Activated T-cell treated with anti-CD3 and anti-CD28 coated beads, Interleukin-2, amount 50 U/mL, for 1 hour (primary cell): ENCODE results near the gene FOXP4.

Source experiments
- DNase-seq: peaks from one replicate; pipeline ENCODE4 v3.0.0-alpha.2; 2020

Gene FOXP4

GRCh38 chr6:41634657-41635056, 88.5 kb downstream of the FOXP4 start:
- DNase-seq: no peak

GRCh38 chr6:41635365-41635764, 89.2 kb downstream of the FOXP4 start:
- DNase-seq: no peak

DNA sequence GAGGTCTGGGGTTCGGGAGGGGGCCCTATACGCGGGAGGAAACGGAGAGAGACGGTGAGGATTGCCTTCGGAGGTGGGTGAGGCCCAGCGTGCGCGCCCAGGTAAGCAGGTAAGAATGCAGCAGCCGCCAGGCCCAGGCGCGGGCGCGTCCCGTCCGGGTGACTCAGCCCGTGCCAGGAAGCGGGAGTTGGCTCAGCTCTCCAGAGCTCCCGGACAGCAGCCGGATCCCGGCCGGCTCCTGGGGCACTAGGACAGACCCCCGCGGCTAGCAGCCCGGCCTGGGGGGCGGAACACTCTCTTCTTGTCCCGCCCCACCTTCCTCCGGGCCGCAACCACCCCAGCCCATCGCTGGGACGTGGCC, 90.6 kb downstream of the FOXP4 start:
- DNase-seq: no peak

- DNase-seq: no peak
These were observed 91.2 kb downstream of the FOXP4 start for GRCh38 chr6:41637194-41638001.

DNA sequence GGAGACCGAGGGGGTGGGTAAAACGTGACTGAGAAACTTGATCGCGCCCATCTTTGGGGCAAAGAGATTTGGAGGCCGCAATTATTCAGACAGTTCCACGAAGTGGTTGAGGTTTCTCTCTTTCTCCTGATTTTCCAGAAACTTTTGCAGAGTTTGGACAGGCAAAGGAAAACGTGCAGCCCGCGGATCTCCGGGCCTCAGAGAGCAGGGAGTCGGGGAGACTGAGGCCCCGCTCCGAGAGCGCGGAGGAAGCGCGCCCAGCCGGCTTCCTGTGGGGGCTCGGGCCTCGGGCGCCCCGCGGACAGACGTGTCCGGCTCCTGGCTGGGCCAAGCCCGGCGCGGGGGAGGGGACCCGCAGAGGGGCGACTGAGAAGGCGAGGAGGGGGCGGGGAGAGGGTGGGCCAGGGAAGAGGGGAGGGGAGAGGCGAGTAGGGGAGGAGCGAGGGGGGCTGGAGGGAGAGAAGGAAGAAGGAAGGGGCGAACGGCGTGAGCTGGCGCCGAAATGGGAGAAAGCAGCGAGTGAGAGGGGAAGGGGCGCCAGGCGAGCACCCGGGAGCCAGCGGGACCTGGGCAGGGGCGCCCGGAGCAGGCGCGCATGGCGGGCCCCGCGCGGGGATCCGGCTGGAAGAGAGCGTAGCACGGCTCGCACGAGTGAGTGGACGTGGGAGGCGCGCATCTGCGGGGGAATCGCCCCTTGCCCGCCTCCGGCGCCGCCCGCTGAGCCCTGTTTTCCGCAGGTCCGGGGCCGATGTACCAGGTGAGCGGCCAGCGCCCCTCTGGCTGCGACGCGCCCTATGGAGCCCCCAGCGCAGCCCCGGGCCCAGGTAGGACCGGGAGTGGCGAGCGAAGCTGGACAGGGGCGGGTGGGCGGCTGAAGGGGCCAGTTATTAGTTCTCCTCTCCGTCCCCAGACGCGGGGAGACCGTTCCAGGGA, 92.1 kb downstream of the FOXP4 start, which contains the start of gene MDFI:
MDFI (plus strand) TSS at position 467 of the 933 bp plus-strand sequence; CDS start at position 749, 282 bp downstream.
- DNase-seq: no peak

DNA sequence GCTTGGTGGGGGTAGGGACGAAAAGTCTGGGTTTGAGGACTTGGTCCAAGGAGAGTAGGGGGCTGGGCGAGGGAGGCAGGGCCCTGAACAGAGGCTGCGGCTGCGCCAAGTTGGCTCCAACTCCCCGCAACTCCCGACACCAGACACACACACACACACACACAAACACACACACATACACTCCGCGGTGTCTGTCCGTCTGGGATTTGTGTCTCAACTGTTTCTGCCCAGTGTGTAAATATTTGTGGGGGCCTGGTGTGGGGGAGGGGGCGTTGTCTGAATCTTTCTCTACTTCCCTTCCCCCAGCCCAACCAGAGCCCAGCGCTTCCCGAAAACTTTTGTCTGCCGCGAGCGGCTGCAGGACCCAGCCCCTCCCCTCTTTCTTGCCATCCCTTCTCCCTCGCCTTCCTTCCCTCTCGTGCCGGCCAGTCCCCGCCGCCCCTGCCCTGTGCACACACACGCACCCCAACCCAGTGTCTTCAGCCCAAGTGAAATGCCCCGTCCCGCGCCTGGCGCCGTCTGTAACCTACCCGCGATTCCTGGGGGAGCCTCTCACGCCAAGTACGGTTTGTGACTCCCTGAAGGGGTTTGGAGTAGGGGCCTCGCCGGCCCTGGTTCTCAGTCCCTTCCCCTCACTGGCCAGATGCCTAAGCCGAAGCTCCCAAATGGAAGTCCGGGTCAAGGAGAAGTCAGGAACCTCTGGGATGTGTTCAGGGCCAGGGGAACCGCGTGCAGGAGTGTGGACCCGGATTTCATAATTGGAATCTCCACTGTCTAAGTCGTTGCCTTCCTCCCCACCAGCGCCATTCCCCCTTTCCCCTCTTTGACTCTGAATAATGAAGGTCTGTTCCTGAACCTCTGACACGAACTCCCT, 93.0 kb downstream of the FOXP4 start:
- DNase-seq: no peak

DNA sequence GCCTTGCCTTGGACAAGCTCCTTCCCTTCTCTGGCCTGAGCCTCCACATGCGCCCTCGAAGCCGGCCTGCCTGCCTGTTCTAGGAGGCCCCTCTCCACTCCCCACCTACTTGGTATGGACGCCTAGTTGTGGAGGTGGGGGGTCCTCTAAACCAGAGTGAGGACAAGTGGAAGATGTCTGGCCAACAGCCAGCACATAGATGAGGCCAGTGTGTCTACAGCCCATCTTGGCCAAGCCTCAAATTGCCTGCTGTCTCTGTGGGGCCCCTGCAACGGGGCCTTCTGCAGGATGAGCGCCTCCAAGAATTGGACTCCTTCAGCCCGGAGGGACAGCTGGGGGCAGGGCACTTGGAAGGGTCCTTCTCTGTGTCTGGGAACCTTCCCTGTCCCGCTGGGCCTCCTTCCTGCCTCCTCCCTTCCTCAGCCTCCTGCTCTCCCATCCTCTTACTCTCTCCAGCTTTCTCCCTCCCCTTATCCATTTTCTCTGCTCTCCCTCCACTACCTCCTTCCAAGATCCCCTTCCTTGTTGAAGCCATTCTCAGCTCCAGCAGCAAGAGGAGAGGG, 93.7 kb downstream of the FOXP4 start:
- DNase-seq: no peak

GRCh38 chr6:41640426-41640825, 94.2 kb downstream of the FOXP4 start:
- DNase-seq: no peak

DNA sequence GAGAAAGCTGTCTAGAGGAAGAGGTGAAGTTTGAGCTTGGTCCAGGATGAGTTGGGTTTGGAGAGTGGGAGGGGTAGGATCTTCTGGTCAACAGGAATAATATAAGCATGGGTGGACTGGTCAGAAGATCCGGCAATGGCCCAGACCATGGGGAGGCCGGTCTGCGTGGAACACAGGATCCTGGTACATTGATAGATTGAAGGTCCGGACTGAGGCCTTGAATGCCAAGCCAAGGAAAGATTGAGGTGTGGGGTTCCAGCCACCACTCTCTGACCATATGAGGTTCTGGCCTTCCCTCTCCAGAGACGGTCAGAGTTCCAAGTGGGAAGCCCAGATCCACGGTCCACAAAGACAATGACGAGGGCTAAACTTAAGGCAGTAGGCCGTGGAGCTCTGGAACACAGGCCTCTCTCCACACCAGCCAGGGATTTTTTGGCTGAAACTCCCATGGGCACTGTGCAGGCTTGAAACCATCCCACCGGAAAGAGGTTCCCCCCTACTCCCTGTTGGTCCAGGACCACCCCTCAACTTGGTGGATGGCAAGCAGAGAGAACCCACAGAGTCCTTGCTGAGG, 95.3 kb downstream of the FOXP4 start:
- no peak for DNase-seq

DNA sequence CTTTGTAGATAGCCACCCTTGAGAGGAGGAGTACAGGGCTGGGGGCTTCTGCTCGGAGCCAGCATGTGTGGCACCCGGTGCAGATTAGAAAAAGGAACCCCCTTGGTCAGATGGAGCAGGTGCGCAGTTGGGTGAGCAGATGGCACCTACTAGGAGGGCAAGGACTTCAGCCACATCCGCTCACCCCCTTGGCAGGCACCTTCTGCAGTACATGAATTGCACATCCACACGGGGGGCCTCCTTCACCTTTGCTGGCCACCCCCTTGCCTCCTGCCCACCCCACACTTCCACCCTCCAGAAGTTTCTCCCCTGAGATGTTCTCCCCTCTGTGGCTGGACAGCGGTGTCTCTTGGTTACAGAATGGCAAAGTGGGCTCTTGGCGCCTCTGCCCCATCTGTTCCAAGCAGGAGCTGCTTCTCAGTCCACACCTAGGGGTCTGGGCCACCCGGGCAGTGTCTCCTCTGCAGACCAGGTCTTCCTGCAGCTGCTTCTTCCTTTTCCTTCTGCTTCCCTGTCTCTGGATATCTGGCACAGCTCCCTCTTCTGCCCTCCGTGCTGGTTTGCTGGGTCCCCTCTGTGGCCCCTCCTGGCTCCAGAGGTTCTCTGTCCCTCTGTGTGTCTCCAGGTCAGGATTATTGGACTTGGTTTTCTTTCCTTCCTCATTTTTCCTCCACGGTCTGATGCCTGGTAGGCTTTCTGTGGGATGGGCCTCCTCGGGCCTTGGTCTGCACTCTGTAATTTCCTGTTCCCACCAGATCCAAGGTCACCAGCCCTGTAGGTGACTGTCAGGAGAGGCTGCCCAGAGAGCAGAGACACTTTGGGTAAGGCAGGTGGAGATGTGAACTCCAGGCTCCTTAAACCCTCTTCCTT, 96.1 kb downstream of the FOXP4 start:
- no peak for DNase-seq

- DNase-seq: no peak
These were observed 97.0 kb downstream of the FOXP4 start for GRCh38 chr6:41642960-41643898.

DNA sequence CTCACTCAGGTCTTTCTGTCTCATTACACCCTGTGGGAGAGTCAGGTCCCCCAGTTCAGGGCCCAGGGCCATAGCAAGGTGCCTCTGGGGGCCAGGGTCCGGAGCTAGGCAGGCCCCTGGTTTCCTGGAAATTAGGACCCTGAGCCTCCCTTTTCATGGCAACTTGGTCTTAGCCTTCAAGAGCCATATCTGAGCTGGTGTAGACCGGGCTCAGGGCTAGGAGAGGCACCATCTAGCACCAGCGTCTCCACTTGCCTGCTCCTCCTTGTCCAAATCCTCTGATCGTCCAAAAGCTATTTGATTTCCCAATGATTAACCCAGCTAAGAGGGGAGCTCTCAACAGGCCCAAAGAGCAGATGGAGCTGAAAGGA, 97.7 kb downstream of the FOXP4 start:
- no peak for DNase-seq

- DNase-seq: no peak
These were observed 98.2 kb downstream of the FOXP4 start for GRCh38 chr6:41644297-41644879.

DNA sequence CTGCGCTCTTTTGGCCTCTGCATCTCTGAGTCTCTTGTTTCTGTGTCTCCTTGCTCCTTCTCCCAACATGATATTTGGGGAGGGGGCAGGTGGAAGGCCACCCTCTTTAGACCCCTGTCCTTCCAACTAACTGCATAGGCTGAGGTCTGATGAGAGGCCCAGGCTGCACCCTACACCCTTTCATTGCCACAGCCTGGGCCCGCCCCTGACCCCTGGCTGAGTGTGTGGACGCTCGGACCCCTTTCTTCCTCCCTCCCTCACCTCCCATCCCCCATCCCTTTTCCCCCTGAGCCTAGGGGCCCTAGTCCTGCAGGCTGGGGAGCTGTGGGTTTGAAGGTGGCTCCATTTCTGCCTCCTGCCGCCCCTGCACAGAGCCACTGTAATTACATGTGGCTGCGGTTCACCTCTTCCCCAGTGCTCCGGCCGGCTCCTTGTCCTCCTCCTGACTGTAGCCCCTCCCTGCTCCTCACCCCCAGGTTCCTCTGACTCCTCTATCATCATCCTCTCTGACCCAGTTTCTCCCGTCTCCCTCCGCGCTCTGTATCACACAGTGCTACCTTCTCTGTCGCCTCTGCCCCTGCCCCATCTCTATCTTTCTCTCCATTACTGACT, 98.9 kb downstream of the FOXP4 start:
- DNase-seq: no peak

- DNase-seq: no peak
These were observed 100.0 kb downstream of the FOXP4 start for GRCh38 chr6:41646026-41646795.

GRCh38 chr6:41647061-41647511, 100.9 kb downstream of the FOXP4 start:
- DNase-seq: no peak

DNA sequence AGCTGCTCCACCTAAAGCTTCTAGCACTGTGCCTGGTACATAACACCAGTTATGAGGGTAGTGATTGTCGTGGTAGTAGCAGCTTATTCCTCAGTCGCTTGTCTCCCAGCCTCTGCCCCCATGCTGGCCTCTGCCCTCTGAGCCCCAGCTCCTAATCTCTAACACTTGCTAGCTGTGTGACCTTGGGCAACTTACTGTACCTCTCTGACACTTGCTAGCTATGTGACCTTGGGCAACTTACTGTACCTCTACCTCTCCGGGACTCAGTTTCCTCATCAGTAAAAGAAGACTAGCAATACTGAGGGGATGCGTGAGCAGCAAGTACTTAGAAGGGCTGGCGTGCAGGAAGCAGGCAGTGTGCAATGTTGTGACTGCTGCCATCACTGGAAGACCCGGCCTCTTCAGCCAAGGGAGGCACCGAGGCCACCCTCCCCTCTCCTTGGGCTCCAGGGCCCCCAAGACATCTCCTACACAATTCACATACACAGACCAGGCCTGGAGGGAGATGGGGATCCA, 101.9 kb downstream of the FOXP4 start:
- no peak for DNase-seq

GRCh38 chr6:41648921-41649320, 102.7 kb downstream of the FOXP4 start:
- DNase-seq: no peak
